Retinal pigment epithelial cell (primary cell): ENCODE data around the gene TMEM131.
"Not testable (repeated sequence)": the region's sequence is repeated elsewhere in the genome, so short reads cannot be mapped to it uniquely, and the experiment has no call there.

Experiments used
- DNase-seq: peaks from one replicate; pipeline ENCODE4 v3.0.0-alpha.2; 2010; ENCODE audit warnings: low read depth
- H3K4me3 ChIP-seq: 2 replicates; pipeline ENCODE4 v1.5.1; 2011; ENCODE audit warnings: mild to moderate bottlenecking, low read length, control low read depth, moderate library complexity
- TF ChIP-seq, protein P1 (sequence below): conservative IDR thresholded peaks from 2 replicates; pipeline ENCODE4 v1.5.1; 2011; ENCODE audit warnings: low read depth, low read length, control low read depth, inconsistent platforms

TMEM131 gene

DNA sequence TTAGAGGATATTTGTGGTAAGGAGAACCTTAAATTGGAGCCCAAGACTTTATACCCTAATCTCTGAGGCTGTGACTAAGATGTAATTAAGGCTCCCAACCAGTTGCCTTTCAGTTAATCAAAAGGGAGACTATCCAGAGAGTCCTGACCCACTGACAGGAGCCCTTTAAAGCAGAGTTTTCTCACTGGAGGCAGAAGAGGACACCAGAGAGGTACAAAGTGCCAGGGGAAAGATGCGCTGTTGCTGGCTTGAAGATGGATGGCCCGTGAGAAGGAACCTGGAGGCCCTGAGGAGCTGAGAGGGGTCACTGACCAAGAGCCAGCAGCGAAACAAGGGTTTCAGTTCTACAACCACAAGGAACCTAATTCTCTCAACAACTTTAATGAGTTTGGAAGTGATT, 137.3 kb downstream of the TMEM131 start:
- H3K4me3 ChIP-seq, result no peak overlapping the region
- TF ChIP-seq, protein P1, sequence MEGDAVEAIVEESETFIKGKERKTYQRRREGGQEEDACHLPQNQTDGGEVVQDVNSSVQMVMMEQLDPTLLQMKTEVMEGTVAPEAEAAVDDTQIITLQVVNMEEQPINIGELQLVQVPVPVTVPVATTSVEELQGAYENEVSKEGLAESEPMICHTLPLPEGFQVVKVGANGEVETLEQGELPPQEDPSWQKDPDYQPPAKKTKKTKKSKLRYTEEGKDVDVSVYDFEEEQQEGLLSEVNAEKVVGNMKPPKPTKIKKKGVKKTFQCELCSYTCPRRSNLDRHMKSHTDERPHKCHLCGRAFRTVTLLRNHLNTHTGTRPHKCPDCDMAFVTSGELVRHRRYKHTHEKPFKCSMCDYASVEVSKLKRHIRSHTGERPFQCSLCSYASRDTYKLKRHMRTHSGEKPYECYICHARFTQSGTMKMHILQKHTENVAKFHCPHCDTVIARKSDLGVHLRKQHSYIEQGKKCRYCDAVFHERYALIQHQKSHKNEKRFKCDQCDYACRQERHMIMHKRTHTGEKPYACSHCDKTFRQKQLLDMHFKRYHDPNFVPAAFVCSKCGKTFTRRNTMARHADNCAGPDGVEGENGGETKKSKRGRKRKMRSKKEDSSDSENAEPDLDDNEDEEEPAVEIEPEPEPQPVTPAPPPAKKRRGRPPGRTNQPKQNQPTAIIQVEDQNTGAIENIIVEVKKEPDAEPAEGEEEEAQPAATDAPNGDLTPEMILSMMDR, result no peak
- no peak for DNase-seq

DNA sequence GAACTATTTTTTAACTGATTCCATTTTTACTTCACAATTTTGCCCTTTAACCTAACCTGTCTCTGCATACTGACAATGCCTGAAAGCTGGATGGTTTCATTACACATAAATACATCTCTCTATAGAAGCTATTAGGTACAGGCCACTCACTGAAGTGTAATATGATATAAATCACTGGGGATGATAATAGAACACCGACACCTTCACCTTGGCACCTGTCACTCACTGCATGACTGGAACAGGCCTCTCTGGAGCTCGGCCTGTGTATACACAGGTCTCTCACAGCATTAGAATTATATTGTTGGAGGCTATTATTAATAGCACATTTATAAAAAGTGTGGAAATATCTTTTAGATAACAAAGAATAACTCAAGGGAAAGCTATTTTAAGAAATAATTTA, 138.2 kb downstream of the TMEM131 start:
- TF ChIP-seq, protein P1, result no peak
- DNase-seq, result no peak
- H3K4me3 ChIP-seq, result no peak overlapping the region

DNA sequence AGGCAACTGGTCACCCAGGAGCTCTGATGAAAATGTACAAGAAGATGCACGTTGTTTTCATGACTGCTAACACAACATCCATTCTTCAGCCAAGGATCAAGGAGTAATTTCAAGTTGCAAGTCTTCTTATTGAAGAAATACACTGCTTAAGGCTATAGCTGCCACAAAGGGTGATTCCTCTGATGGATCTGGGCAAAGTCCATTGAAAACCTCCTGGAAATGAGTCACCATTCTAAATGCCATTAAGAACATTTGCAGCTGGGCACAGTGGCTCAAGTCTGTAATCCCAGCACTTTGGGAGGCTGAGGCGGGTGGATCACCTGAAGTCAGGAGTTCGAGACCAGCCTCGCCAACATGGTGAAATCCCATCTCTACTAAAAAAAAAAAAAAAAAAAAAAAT, 142.7 kb downstream of the TMEM131 start:
- not testable (repeated sequence) for H3K4me3 ChIP-seq, DNase-seq

DNA sequence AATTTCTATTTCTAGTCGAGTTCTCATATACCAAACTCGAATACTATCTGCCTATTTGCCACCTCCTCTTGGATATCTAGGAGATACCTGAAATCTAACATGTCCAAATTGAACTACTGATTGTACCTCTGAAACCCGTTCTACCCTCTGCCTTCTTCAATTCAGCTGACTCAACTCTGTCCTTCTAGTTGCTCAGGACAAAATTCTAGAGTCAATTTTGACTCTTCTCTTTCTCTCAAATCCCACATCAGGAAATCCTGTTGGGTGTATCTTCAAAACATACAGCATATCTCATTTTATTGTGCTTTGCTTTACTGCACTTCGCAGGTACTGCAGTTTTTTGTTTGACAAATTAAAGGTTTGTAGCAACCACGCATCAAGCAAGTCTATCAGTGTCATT, 144.6 kb downstream of the TMEM131 start:
- TF ChIP-seq, protein P1, result no peak
- no peak for DNase-seq
- no peak overlapping the region for H3K4me3 ChIP-seq

DNA sequence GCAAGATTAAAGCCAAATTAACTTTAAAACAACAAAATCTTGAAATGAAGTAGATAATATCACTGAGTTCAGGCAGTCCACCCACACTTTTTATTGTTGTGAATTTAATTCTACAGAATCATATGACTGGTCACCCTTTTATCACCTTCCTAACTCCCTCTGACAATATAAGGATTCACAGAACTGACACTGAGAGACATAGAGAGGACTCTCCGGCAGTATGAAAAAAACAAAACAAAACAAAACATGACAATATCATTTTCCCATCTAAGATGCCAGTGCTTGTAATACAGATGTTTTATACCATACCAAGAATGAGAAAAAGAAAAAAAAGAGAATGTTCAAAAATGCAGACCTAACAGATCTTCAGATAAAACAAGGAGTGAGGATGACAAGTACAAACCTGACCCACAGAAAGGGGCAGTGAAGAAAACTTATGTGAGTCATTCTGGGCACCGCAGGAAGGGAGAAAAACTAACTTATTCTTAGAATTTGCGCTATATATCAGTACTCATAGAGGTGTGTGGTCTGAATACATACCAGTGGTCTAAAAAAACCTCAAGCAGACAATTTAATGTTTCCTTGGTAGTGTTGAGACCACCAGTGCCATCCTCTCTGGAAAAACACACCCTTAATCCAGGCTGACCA, 145.7 kb downstream of the TMEM131 start:
- TF ChIP-seq, protein P1, result no peak
- no peak overlapping the region for H3K4me3 ChIP-seq
- DNase-seq, result no peak

DNA sequence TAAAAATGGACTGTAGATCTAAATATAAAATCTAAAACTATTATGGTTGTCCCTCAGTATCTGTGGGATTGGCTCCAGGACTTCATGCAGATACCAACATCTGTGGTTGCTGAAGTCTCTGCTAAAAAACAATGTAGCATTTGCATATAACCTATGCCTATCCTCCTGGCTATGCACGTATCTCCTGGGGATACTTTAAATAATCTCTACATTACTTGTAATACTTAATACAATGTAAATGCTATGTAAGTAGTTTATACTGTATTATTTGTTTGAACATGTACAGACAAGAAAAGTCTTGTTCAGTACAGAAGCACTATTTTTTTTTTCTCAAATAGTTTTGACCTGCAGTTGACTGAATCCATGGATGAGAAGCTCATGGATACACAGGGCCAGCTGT, 147.4 kb downstream of the TMEM131 start:
- TF ChIP-seq, protein P1, result no peak
- no peak overlapping the region for H3K4me3 ChIP-seq
- DNase-seq, result no peak

DNA sequence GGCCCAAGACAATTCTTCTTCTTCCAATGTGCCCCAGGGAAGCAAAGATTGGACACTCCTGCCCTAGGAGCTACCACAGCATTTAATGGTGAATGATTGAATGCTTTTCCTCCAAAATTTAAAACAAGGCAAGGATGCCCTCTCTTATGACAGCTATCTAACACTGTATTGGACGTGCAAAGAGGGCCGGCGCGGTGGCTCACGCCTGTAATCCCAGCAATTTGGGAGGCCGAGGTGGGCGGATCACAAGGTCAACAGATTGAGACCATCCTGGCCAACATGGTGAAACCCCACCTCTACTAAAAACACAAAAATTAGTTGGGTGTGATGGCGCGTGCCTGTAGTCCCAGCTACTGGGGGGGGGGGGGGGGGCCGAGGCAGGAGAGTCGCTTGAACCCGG, 149.0 kb downstream of the TMEM131 start:
- not testable (repeated sequence) for DNase-seq, H3K4me3 ChIP-seq

DNA sequence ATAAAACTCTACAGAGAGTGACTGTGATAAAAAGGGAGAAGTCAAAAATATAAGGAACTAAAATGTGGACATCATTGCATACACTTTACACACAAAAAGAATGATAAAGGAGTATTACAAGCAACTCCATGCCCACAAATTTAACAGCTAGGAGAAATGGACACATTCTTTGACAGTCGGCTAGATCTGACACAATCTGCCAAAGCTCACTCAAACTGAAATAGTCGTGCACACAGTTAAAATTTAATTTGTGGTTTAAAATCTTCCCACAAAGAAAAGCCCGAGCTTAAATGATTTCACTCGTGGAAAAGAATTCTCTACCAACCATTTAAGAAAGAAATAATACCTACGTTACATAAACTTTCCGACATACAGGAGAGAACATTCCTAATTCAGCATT, 149.9 kb downstream of the TMEM131 start:
- no peak overlapping the region for H3K4me3 ChIP-seq
- no peak for DNase-seq

More for the DNA sequence above, 149.9 kb downstream of the TMEM131 start:
- TF ChIP-seq, protein P1, result no peak
